Activated CD4-positive, alpha-beta T cell treated with anti-CD3 and anti-CD28 coated beads for 4 hours (primary cell): ENCODE results near the gene CDK18.

Source experiments
- DNase-seq, 2 donors: peaks; one replicate each; pipeline ENCODE4 v3.0.0-alpha.2; 2020

CDK18 gene

DNA sequence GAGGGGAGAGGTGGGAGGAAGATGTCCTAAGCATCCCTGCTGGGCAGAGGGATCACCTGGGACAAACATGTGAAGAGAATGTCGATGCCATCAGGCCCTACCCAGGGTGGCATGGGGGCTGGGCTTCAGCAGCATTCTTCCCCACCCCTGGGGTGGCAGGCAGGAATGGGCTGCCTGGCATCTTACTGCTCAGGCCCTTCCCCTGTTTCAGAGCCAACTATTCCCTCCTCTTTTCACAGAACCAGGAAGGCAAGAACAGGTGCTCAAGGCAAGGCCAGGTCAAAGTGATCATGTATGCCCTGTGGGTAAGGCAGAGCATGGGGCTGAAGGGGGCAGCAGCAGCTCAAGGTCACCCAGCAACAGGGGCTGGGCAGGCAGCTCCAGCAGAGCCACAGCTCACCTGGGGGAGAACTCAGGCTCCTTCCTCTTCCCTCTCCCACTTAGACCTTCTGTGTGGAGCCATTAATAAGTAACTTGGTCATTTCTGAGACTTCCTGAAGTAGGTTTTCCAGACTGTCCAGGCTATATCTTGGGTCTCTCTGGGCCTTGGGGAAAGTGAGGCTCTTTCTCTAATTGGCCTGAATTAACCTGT lies 70.9 kb downstream of the CDK18 start:
- no peak for DNase-seq

GRCh38 chr1:205576011-205576410 lies 71.5 kb downstream of the CDK18 start:
- DNase-seq, result no peak

GRCh38 chr1:205576805-205577761 lies 72.6 kb downstream of the CDK18 start:
- DNase-seq, result no peak

GRCh38 chr1:205577874-205578658 lies 73.6 kb downstream of the CDK18 start:
- no peak for DNase-seq

DNA sequence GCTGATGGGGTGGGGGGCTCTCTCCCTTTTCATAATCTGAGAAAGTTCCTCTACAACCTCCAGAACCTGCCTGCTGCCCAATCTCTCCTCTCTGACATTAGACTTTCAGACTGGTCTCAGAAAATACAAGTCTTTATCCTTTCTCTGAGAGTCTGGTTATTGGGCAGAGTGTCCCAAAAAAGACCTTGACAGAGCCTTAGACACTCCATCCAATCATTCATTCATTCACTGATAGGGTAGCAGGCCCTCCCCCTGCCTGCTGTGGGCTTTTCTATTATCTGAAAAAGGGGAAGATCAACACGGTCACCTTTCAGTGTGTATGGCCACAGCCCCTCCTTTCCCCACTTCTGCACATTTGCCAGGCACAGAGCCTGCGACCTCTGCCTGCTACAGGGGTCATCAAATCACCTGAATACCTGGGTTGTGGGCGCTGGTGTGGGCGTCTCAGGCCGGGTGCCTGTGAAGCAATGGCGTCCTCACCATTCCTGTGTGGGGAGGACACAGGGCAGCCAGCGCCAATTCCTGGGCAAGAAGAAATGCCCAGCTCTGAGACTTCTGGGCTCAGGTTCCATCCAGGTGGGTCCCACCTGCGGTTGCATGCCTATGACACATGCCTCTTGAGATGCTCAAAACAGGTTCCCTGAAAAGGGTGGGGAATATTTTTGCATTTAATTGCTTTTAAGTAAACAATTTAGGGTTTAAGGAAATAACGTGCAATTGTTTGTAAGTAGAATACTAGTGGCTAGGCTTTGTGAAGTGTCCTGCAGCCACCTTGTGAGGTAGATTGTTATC lies 74.5 kb downstream of the CDK18 start:
- no peak for DNase-seq

DNA sequence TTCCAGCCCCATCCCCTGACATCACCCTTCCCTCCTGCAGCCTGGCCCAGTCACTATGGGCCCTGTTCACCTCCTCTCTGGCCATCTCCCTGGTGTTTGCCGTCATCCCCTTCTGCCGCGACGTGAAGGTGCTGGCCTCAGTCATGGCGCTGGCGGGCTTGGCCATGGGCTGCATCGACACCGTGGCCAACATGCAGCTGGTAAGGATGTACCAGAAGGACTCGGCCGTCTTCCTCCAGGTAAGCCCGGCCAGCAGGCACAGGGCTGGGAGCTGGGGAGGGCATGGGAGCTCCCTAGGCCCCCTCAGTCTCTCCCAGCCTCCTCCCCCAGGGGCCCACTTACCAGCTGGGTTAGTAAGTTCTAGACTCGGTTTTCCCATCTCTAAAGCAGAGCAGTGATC lies 75.2 kb downstream of the CDK18 start:
- no peak for DNase-seq

- no peak for DNase-seq
These were observed 75.9 kb downstream of the CDK18 start for GRCh38 chr1:205580140-205580922.

DNA sequence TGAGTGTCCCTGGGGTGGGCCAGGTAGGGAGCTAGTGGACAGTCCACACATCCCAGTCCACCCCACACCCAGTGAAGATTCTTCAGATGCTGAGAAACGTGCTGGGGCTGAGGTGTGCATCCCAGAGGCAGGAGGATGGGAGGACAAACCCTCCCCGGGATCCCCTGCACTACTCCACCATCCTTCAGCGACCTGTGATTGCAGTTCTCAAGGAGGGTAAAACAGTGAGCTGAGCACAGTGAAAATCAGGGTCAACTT lies 76.4 kb downstream of the CDK18 start:
- no peak for DNase-seq

GRCh38 chr1:205581321-205581980 lies 77.0 kb downstream of the CDK18 start:
- DNase-seq, result no peak

- no peak for DNase-seq
These were observed 77.6 kb downstream of the CDK18 start for GRCh38 chr1:205582046-205582445.
